ENCODE results near the gene CARD9.
A peak's percentile ranks its signal among the peaks of the same experiment; 100 is the strongest.
"Not testable (repeated sequence)": the region's sequence is repeated elsewhere in the genome, so short reads cannot be mapped to it uniquely, and the experiment has no call there.

CARD9 gene

DNA sequence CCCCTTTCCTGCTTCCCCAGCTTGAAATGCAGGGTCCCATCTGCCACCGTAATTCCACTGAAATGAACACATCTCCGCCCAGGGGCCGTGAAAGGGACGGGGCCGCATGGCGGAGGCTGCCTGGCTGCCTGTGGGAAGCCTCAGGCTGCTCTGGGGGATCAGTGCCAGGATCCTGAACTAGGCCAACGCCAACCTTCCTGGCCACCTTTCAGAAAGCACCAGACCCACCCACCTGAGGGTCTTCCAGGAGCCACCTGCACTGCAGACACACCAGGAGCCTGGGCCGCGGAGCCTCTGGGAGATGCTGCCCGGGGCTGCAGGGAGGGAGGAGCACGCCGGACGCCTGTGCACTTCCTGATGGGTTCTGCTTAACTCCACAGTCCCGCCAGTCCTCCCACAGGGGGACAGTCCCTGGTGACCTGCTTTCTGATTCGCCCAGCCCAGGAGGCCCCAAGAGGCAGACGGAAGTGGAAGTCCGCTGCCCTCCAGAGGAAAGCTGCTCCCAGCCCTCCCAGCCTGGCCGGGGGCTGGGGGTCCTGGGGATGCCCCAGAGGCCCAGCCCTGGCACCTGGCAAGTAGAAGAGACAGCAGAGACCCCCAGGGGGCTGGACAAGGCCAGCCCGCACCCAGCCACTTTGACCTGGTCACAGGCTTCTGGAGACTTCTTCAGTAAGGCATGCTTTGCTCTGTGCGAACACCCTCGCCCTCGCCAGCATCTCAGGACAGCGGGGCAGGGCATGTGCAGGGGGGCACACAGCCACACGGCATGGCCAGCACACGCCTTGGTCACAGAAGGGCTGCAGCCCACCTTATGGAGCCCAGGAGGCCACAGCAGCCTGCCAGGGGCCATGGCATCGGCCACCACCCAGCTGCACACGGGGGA lies at the start of gene CARD9:
CARD9 (minus strand) TSS at position 370 of the 883 bp plus-strand sequence. CDS start 1,591 bp downstream, outside the sequence.
- DNase-seq: peak; percentile 17 to 32

DNA sequence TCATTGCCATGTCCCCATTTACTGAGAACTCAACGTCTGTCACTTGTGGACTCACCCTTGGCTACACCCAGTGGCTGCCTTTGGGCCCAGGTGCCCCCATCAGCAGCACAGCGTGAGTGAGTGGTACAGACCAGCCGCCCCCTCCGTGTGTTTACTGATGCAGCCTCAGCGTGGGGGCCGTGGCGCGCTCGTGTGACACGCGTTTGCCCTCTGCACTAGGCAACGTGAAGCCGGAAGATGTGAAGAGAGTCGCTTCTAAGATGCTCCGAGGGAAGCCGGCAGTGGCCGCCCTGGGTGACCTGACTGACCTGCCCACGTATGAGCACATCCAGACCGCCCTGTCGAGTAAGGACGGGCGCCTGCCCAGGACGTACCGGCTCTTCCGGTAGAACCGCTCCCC lies 49.4 kb upstream of the CARD9 start:
- no peak for DNase-seq

DNA sequence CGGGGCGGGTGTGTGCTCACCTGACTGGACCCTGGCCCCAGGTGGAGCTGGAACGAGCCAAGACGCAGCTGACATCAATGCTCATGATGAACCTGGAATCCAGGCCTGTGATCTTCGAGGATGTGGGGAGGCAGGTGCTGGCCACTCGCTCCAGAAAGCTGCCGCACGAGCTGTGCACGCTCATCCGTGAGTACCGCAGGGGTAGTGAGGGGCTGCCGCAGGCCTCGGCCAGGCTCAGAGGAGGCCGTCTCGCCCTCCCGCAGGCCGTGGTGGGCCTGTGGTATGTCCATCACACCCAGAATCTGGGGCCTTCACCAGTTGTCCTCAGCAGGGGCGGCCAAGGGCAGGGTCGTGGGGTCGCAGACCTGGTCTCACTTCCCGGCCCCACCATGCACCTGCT lies 48.3 kb upstream of the CARD9 start:
- no peak for DNase-seq

DNA sequence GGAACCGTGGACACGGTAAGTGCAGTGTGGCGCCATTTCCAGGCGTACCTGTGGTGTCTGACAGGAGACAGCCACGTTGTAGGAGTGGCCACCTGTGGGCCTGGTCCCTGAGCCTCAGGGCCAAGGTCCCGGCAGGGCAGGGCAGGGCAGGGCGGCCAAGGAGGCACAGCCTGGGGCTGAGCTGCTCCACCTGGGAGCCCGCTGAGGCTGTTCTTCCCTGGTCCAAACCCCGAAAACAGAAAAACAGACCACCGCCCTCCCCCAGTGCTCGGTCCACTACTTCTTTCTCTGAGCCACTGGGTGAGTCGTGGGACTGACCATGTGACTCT lies 45.6 kb upstream of the CARD9 start:
- no peak for DNase-seq

- DNase-seq: no peak
Measured at GRCh38 chr9:136418182-136419091, 45.0 kb upstream of the CARD9 start.

DNA sequence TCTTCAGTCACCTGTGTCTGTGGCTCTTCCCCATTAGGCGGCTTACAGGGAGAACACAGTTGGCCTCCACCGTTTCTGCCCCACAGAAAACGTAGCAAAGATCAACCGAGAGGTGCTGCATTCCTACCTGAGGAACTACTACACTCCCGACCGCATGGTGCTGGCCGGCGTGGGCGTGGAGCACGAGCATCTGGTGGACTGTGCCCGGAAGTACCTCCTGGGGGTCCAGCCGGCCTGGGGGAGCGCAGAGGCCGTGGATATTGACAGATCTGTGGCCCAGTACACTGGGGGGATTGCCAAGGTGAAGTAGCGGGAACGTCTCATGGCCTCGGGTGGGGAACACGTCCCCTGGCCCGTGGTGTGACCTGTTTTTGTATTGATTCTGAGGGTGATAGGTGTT lies 43.4 kb upstream of the CARD9 start:
- no peak for DNase-seq

GRCh38 chr9:136416427-136416826 lies 43.0 kb upstream of the CARD9 start:
- no peak for DNase-seq

DNA sequence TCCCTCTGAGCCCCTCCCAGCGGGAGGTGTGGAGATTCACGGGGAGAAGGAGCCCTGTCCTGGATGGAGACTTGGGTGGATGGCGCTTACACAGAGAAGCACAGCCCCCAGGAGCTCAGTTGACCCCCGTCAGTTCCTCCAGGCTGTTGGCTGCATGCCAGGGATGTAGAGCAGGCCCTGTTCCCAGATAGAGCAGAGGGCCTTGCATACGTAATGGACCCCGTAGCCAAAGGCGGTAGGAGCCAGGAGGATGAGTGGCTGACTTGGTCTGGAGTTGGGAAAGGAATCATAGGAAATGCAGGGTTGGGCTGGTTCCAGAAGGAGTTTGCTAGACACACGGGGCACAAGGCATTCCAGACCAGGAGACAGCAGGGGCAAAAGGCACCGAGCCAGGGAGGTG lies 39.5 kb upstream of the CARD9 start:
- DNase-seq: no peak

DNA sequence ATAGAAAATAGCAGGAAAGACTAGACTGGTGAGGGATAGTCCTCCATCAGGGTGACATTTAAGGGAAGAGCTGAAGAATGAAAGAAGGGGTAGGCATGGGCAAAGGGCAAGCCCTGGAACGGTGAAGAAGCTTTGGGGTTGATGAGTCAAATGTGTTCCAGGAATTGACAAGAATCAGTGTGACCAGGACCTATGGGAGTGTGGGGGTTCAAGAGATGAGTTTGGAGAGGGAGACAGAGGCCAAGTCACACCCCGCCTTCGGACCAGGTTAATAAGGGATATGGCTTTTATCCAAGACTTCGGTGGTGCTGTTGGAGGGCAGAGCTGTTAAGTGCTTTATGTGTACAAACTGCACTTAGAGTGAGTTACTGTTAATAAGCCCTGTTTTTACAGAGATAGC lies 37.9 kb upstream of the CARD9 start:
- no peak for DNase-seq

DNA sequence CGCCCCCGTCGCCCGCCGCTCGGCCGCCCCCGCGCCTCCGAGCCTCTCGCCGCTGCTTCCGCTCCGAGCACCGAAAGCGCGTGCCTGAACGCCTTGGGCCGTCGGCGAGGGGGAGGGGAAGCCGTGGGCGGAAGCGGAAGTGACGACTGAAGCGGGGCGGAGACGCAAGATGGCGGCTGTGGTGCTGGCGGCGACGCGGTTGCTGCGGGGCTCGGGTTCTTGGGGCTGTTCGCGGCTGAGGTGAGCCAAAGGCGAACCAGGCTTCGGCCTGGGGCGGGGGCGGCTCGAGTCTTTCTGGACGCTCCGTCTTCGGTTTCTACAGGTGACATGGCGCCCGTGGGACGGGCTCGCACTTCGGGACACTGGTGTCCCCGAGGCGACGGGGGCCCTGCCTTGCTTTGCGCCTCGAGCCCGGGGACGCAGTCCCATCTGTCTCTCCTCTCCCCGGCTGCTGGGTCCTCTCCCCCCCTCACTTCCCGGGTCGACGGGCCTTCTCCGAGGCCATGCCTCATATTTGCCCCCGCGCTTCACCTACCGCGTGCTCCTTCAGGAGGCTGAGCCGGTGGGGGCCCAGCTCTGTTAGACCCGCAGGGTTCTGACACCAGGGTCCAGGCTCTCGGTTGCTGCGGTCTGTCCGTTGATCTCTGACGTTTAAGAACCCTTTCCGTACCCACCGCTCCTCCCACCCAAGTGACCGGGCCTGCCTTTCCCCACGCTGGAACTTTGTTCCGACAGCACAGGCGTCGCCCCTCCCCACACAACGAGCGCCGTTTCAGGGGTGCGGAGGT lies 37.2 kb upstream of the CARD9 start, which contains the start of the genes ENTR1 and PMPCA:
ENTR1 (minus strand) TSS at position 115 of the 788 bp plus-strand sequence. CDS start 217 bp downstream, outside the sequence.
PMPCA (plus strand) TSS at position 159 of the 788 bp plus-strand sequence; CDS start at position 170, 11 bp downstream.
- peak; percentile 77 to 86 for DNase-seq

DNA sequence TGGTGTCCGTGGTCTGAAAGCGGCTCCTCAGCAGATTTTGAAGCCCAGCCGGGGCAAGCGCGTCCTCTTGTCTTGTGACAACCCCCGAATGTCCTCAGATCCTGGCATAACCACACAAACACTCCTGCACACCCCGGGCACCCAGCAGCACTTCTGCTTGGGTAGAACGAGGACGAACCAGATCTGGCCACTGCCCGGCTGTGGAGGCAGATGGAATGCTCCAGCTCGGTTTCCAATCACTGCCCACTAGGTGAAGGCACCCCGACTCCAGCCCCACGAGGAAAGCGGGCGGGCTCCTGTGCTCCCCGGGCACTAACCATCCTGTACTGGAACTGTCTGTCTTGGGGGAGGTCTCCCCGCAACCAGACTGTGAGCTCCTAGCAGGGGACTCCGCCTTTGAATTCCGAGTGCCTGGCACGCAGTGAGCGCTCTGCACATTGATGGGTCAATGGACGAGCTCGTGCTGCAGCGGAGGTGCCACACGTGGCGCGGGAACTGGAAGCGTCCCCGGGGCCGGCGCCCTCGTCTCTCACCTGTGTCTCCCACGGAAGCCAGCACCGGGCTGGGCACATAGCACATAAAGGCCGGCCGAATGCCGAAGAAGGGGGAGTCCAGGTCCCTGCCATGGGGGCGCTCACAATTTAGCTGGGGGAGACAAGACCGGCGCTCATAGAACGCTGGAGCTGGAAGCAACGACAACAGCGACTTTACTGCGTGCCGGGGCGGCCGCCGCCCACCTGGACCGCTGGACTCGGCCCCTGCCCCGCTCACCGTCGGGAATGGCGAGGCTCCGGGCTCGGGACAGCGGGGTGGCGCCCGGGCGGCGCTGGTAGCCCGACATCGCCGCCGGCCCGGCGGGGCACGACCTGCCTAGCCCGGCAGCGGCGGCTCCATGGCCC lies 36.3 kb upstream of the CARD9 start:
- DNase-seq: peak; percentile 19 to 22

- DNase-seq: no peak
Measured at GRCh38 chr9:136407911-136408310, 34.4 kb upstream of the CARD9 start.

- DNase-seq: not testable (repeated sequence)
Measured at GRCh38 chr9:136407061-136407460, 33.6 kb upstream of the CARD9 start.

- DNase-seq: not testable (repeated sequence)
Measured at GRCh38 chr9:136405904-136406303, 32.4 kb upstream of the CARD9 start.

GRCh38 chr9:136405481-136405880 lies 32.0 kb upstream of the CARD9 start:
- DNase-seq: no peak

DNA sequence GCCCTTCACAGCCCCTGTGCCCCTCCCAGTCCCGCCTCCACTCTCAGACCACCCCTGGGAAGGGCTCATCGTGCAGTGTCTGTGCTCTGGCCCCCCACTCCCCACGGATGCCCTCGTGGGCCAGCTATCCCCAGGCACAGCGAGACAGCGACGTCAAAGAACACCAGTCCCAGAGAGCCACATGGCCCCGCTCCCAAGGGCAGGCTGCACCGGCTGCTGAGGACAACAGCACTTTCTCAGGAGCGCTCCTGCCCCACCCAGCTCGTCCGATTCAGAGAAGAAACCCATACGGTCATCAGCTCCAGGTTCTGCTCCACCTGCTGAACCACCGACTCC lies 31.3 kb upstream of the CARD9 start:
- DNase-seq: no peak

GRCh38 chr9:136403915-136404800 lies 30.7 kb upstream of the CARD9 start:
- no peak for DNase-seq

- no peak for DNase-seq
Measured at GRCh38 chr9:136403538-136403914, 30.1 kb upstream of the CARD9 start.

- DNase-seq: no peak
Measured at GRCh38 chr9:136402067-136402466, 28.6 kb upstream of the CARD9 start.

GRCh38 chr9:136401173-136401922 lies 27.9 kb upstream of the CARD9 start:
- no peak for DNase-seq
